ENCODE data around the gene ADGRL4.
"Not testable (repeated sequence)": the region's sequence is repeated elsewhere in the genome, so short reads cannot be mapped to it uniquely, and the experiment has no call there.

ADGRL4 gene

DNA sequence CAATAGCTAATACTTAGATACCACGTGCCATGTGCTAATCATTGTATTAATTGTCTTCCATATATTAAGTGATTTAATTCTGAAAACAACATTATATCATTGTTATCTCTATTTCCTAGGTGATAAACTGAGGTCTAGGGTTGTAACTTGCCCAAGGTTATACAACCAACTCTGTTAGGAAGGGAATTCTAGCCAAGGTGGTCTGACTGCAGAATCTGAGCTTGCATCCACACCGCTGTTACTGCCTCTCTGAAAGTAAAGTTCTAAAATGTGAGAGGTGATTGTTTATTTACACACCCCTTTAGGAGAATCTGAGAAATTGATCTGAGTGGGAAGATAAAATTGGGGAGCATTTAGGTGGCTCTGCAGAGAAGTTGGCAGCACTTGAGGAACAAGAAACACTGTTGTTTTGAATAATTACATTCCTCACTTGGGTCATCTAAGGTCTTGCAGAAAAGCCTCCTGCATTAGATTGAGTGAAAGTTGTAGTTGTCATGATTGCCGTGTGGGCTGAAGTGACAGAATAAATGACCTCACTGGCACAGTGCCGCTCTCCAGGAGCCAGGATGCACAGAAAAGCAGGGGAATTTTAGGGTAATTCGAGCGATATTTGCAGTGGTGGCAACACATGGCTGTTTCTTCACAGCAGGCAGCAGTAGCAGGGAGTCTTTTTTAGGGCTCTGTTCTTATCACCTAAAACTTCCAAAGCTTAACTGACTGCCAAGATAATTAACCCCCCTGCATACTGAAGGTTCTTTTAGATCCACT, 121.7 kb downstream of the ADGRL4 start:
- H3K36me3 ChIP-seq (replicated peaks; ENCODE audit: insufficient read depth, low read length): no peaks in the 10 kb centered on the region
- no peak overlapping the region for H3K27ac ChIP-seq (ENCODE audit: low read length)
- no peaks in the 10 kb centered on the region for H3K9me2 ChIP-seq (replicated peaks; ENCODE audit: insufficient read depth, low read length)
- H3K4me1 ChIP-seq (ENCODE audit: low read length): no peaks in the 10 kb centered on the region
- H3K4me2 ChIP-seq (ENCODE audit: low read depth, low read length): no peak overlapping the region
- H4K20me1 ChIP-seq (ENCODE audit: insufficient read depth, low read length): no peaks in the 10 kb centered on the region
- H3K4me3 ChIP-seq (ENCODE audit: low read length): no peak overlapping the region
- no peak overlapping the region for H2AFZ ChIP-seq (ENCODE audit: low read length)
- no peak for DNase-seq
- H3K9ac ChIP-seq (ENCODE audit: low read length): no peak overlapping the region
- no peaks in the 10 kb centered on the region for H3K27me3 ChIP-seq (replicated peaks; ENCODE audit: insufficient read depth, low read length)
- no peaks in the 10 kb centered on the region for H3F3A ChIP-seq (ENCODE audit: insufficient read depth, low read length)
- no peaks in the 10 kb centered on the region for H3K79me2 ChIP-seq (ENCODE audit: low read length)
- H3K9me3 ChIP-seq (replicated peaks; ENCODE audit: insufficient read depth, low read length): 0 out of 2 replicates have a peak, but pooled peaks cover 3% of the 10 kb centered on the region
- TF ChIP-seq, protein P1, sequence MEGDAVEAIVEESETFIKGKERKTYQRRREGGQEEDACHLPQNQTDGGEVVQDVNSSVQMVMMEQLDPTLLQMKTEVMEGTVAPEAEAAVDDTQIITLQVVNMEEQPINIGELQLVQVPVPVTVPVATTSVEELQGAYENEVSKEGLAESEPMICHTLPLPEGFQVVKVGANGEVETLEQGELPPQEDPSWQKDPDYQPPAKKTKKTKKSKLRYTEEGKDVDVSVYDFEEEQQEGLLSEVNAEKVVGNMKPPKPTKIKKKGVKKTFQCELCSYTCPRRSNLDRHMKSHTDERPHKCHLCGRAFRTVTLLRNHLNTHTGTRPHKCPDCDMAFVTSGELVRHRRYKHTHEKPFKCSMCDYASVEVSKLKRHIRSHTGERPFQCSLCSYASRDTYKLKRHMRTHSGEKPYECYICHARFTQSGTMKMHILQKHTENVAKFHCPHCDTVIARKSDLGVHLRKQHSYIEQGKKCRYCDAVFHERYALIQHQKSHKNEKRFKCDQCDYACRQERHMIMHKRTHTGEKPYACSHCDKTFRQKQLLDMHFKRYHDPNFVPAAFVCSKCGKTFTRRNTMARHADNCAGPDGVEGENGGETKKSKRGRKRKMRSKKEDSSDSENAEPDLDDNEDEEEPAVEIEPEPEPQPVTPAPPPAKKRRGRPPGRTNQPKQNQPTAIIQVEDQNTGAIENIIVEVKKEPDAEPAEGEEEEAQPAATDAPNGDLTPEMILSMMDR (IDR thresholded peaks at IDR 0.05; ENCODE audit: low read length): no peak
- TF ChIP-seq EZH2 (optimal IDR thresholded peaks at IDR 0.05; ENCODE audit: low read depth, low read length) (no peak), EZH2phosphoT487 (IDR thresholded peaks at IDR 0.05; ENCODE audit: low read length) (no peak)

DNA sequence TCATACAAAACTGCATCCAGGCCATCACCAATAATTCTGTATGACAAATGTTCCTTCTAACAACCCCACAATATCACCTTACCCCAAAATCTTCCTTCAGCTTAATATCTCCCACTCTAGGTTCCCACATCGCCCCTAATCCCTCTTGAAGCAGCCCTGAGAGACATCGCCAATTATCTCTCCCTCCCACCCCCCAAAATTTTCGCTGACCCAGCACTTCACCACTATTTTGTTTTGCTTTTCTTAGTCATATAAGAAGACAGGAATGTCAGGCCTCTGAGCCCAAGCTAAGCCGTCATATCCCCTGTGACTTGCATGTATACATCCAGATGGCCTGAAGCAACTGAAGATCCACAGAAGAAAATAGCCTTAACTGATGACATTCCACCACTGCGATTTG, 126.3 kb downstream of the ADGRL4 start:
- DNase-seq: no peak
- H3K36me3 ChIP-seq (replicated peaks; ENCODE audit: insufficient read depth, low read length): no peaks in the 10 kb centered on the region
- no peaks in the 10 kb centered on the region for H4K20me1 ChIP-seq (ENCODE audit: insufficient read depth, low read length)
- no peak overlapping the region for H3K4me2 ChIP-seq (ENCODE audit: low read depth, low read length)
- no peaks in the 10 kb centered on the region for H3F3A ChIP-seq (ENCODE audit: insufficient read depth, low read length)
- 0 out of 2 replicates have a peak, but pooled peaks cover 3% of the 10 kb centered on the region for H3K9me3 ChIP-seq (replicated peaks; ENCODE audit: insufficient read depth, low read length)
- no peak overlapping the region for H3K27ac ChIP-seq (ENCODE audit: low read length)
- no peak overlapping the region for H3K4me3 ChIP-seq (ENCODE audit: low read length)
- no peaks in the 10 kb centered on the region for H3K27me3 ChIP-seq (replicated peaks; ENCODE audit: insufficient read depth, low read length)
- no peaks in the 10 kb centered on the region for H3K79me2 ChIP-seq (ENCODE audit: low read length)
- H3K9ac ChIP-seq (ENCODE audit: low read length): no peak overlapping the region
- no peak overlapping the region for H2AFZ ChIP-seq (ENCODE audit: low read length)
- H3K9me2 ChIP-seq (replicated peaks; ENCODE audit: insufficient read depth, low read length): no peaks in the 10 kb centered on the region
- H3K4me1 ChIP-seq (ENCODE audit: low read length): no peaks in the 10 kb centered on the region
- TF ChIP-seq, protein P1 (IDR thresholded peaks at IDR 0.05; ENCODE audit: low read length): no peak

DNA sequence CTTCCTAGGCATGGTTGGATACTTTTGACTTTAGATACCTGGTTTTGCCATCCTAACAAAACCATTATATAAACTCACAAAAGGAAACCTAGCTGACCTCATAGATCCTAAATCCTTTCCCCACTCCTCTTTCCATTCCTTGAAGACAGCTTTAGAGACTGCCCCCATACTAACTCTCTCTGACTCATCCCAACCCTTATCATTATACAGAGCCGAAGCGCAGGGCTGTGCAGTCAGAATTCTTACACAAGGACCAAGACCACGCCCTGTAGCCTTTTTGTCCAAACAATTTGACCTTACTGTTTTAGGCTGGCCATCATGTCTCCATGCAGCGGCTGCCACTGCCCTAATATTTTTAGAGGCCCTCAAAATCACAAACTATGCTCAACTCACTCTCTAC, 130.5 kb downstream of the ADGRL4 start:
- H3F3A ChIP-seq (ENCODE audit: insufficient read depth, low read length); H3K79me2 ChIP-seq (ENCODE audit: low read length); H3K9me2 ChIP-seq (replicated peaks; ENCODE audit: insufficient read depth, low read length); H3K27ac ChIP-seq (ENCODE audit: low read length); H3K9me3 ChIP-seq (replicated peaks; ENCODE audit: insufficient read depth, low read length); H3K4me2 ChIP-seq (ENCODE audit: low read depth, low read length); H3K36me3 ChIP-seq (replicated peaks; ENCODE audit: insufficient read depth, low read length); H3K4me3 ChIP-seq (ENCODE audit: low read length); H3K9ac ChIP-seq (ENCODE audit: low read length); H2AFZ ChIP-seq (ENCODE audit: low read length); H4K20me1 ChIP-seq (ENCODE audit: insufficient read depth, low read length); DNase-seq; H3K27me3 ChIP-seq (replicated peaks; ENCODE audit: insufficient read depth, low read length); H3K4me1 ChIP-seq (ENCODE audit: low read length): not testable (repeated sequence)

DNA sequence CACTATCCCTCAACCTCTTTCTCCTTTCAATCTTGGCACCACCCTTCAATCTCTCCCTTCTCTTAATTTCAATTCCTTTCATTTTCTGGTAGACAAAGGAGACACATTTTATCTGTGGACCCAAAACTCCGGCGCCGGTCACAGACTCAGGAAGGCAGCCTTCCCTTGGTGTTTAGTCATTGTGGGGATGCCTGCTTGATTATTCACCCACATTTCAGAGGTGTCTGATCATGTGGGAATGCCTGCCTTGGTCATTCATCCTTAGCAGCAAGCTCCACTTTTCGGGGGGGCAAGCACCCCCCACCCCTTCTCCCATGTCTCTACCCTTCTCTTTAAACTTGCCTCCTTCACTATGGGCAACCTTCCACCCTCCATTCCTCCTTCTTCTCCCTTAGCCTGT, 133.7 kb downstream of the ADGRL4 start:
- H3K4me1 ChIP-seq (ENCODE audit: low read length); H3K27me3 ChIP-seq (replicated peaks; ENCODE audit: insufficient read depth, low read length); H3K4me3 ChIP-seq (ENCODE audit: low read length); H3K9me2 ChIP-seq (replicated peaks; ENCODE audit: insufficient read depth, low read length); H3K36me3 ChIP-seq (replicated peaks; ENCODE audit: insufficient read depth, low read length); H3K9ac ChIP-seq (ENCODE audit: low read length); DNase-seq; H4K20me1 ChIP-seq (ENCODE audit: insufficient read depth, low read length); H2AFZ ChIP-seq (ENCODE audit: low read length); H3K79me2 ChIP-seq (ENCODE audit: low read length); H3F3A ChIP-seq (ENCODE audit: insufficient read depth, low read length); H3K9me3 ChIP-seq (replicated peaks; ENCODE audit: insufficient read depth, low read length); H3K27ac ChIP-seq (ENCODE audit: low read length); H3K4me2 ChIP-seq (ENCODE audit: low read depth, low read length): not testable (repeated sequence)

Data from MM.1S (cell line).